ENCODE measurements around the gene ZNF74.
"Not testable (repeated sequence)": the region's sequence is repeated elsewhere in the genome, so short reads cannot be mapped to it uniquely, and the experiment has no call there.

Gene ZNF74

GRCh38 chr22:20364335-20365260 lies 29.4 kb upstream of the ZNF74 start:
- no CpG with 5 or more reads among the region's 11 CpGs for WGBS (ENCODE audit: extremely low coverage, insufficient coverage, insufficient read length)
- H3K23ac ChIP-seq (ENCODE audit: low read length) = not testable (repeated sequence)

GRCh38 chr22:20366841-20367240 lies 27.1 kb upstream of the ZNF74 start:
- not testable (repeated sequence) for H2AK5ac ChIP-seq (ENCODE audit: low read length); H2BK5ac ChIP-seq (ENCODE audit: low read depth, low read length, poor library complexity); H3K14ac ChIP-seq (ENCODE audit: low read length); H3K18ac ChIP-seq (ENCODE audit: low read length); H3K4ac ChIP-seq (ENCODE audit: low read depth, low read length); H3K9me3 ChIP-seq (ENCODE audit: insufficient read depth, low read depth, low read length); H4K12ac ChIP-seq (ENCODE audit: low read depth, low read length); H4K91ac ChIP-seq (ENCODE audit: low read depth, low read length); H2BK12ac ChIP-seq (ENCODE audit: low read length); H3K23ac ChIP-seq (ENCODE audit: low read length); H2BK120ac ChIP-seq (ENCODE audit: insufficient read depth, low read length, poor library complexity); H4K8ac ChIP-seq (ENCODE audit: low read depth, low read length); H3K4me3 ChIP-seq (ENCODE audit: low read depth, low read length); DNase-seq; H3K79me1 ChIP-seq (ENCODE audit: low read length); H3K4me2 ChIP-seq (ENCODE audit: low read length); H3K27me3 ChIP-seq (ENCODE audit: insufficient read depth, low read length); H3K36me3 ChIP-seq (ENCODE audit: control insufficient read depth in 1 of 2, insufficient read depth in 2 of 2, low read length in 2 of 2); H2AFZ ChIP-seq (ENCODE audit: insufficient read depth, low read length, poor library complexity); H3K27ac ChIP-seq (ENCODE audit: low read depth, low read length); H3K9ac ChIP-seq (ENCODE audit: low read length); H3K79me2 ChIP-seq (ENCODE audit: control insufficient read depth, insufficient read depth, low read length, poor library complexity); H3K4me1 ChIP-seq (ENCODE audit: control insufficient read depth in 1 of 2, insufficient read depth in 2 of 2, low read length in 2 of 2)
- WGBS (ENCODE audit: extremely low coverage, insufficient coverage, insufficient read length) = no CpG with 5 or more reads among the region's 9 CpGs

More at GRCh38 chr22:20364335-20365260, 29.4 kb upstream of the ZNF74 start:
- H4K8ac ChIP-seq (ENCODE audit: low read depth, low read length); H3K79me2 ChIP-seq (ENCODE audit: control insufficient read depth, insufficient read depth, low read length, poor library complexity); H3K9ac ChIP-seq (ENCODE audit: low read length); H2BK120ac ChIP-seq (ENCODE audit: insufficient read depth, low read length, poor library complexity); H3K4ac ChIP-seq (ENCODE audit: low read depth, low read length); H3K4me1 ChIP-seq (ENCODE audit: control insufficient read depth in 1 of 2, insufficient read depth in 2 of 2, low read length in 2 of 2); H3K14ac ChIP-seq (ENCODE audit: low read length); H2BK12ac ChIP-seq (ENCODE audit: low read length); H4K91ac ChIP-seq (ENCODE audit: low read depth, low read length); H3K27ac ChIP-seq (ENCODE audit: low read depth, low read length); H2AFZ ChIP-seq (ENCODE audit: insufficient read depth, low read length, poor library complexity); H3K4me2 ChIP-seq (ENCODE audit: low read length); H3K27me3 ChIP-seq (ENCODE audit: insufficient read depth, low read length); H4K12ac ChIP-seq (ENCODE audit: low read depth, low read length); H3K36me3 ChIP-seq (ENCODE audit: control insufficient read depth in 1 of 2, insufficient read depth in 2 of 2, low read length in 2 of 2); H3K18ac ChIP-seq (ENCODE audit: low read length); H3K4me3 ChIP-seq (ENCODE audit: low read depth, low read length); DNase-seq; H3K9me3 ChIP-seq (ENCODE audit: insufficient read depth, low read depth, low read length); H2AK5ac ChIP-seq (ENCODE audit: low read length); H2BK5ac ChIP-seq (ENCODE audit: low read depth, low read length, poor library complexity); H3K79me1 ChIP-seq (ENCODE audit: low read length): not testable (repeated sequence)

GRCh38 chr22:20368875-20369274 lies 25.1 kb upstream of the ZNF74 start:
- H3K27ac ChIP-seq (ENCODE audit: low read depth, low read length); H3K4ac ChIP-seq (ENCODE audit: low read depth, low read length); DNase-seq; H2AK5ac ChIP-seq (ENCODE audit: low read length); H3K23ac ChIP-seq (ENCODE audit: low read length); H3K4me3 ChIP-seq (ENCODE audit: low read depth, low read length); H3K9me3 ChIP-seq (ENCODE audit: insufficient read depth, low read depth, low read length); H2AFZ ChIP-seq (ENCODE audit: insufficient read depth, low read length, poor library complexity); H4K91ac ChIP-seq (ENCODE audit: low read depth, low read length); H3K4me1 ChIP-seq (ENCODE audit: control insufficient read depth in 1 of 2, insufficient read depth in 2 of 2, low read length in 2 of 2); H2BK5ac ChIP-seq (ENCODE audit: low read depth, low read length, poor library complexity); H3K79me1 ChIP-seq (ENCODE audit: low read length); H3K4me2 ChIP-seq (ENCODE audit: low read length); H3K79me2 ChIP-seq (ENCODE audit: control insufficient read depth, insufficient read depth, low read length, poor library complexity); H3K27me3 ChIP-seq (ENCODE audit: insufficient read depth, low read length); H3K14ac ChIP-seq (ENCODE audit: low read length); H4K8ac ChIP-seq (ENCODE audit: low read depth, low read length); H4K12ac ChIP-seq (ENCODE audit: low read depth, low read length); H3K36me3 ChIP-seq (ENCODE audit: control insufficient read depth in 1 of 2, insufficient read depth in 2 of 2, low read length in 2 of 2); H3K9ac ChIP-seq (ENCODE audit: low read length); H2BK120ac ChIP-seq (ENCODE audit: insufficient read depth, low read length, poor library complexity); H3K18ac ChIP-seq (ENCODE audit: low read length); H2BK12ac ChIP-seq (ENCODE audit: low read length): not testable (repeated sequence)
- no CpG with 5 or more reads among the region's 9 CpGs for WGBS (ENCODE audit: extremely low coverage, insufficient coverage, insufficient read length)

- H3K14ac ChIP-seq (ENCODE audit: low read length); H3K79me1 ChIP-seq (ENCODE audit: low read length); H4K8ac ChIP-seq (ENCODE audit: low read depth, low read length); H3K4me1 ChIP-seq (ENCODE audit: control insufficient read depth in 1 of 2, insufficient read depth in 2 of 2, low read length in 2 of 2); H3K23ac ChIP-seq (ENCODE audit: low read length); H3K27me3 ChIP-seq (ENCODE audit: insufficient read depth, low read length); H3K9me3 ChIP-seq (ENCODE audit: insufficient read depth, low read depth, low read length); H4K91ac ChIP-seq (ENCODE audit: low read depth, low read length); H3K79me2 ChIP-seq (ENCODE audit: control insufficient read depth, insufficient read depth, low read length, poor library complexity); H3K18ac ChIP-seq (ENCODE audit: low read length); H2AK5ac ChIP-seq (ENCODE audit: low read length); DNase-seq; H3K4me3 ChIP-seq (ENCODE audit: low read depth, low read length); H2BK12ac ChIP-seq (ENCODE audit: low read length); H3K4ac ChIP-seq (ENCODE audit: low read depth, low read length); H3K36me3 ChIP-seq (ENCODE audit: control insufficient read depth in 1 of 2, insufficient read depth in 2 of 2, low read length in 2 of 2); H3K27ac ChIP-seq (ENCODE audit: low read depth, low read length); H2BK5ac ChIP-seq (ENCODE audit: low read depth, low read length, poor library complexity); H3K4me2 ChIP-seq (ENCODE audit: low read length); H2AFZ ChIP-seq (ENCODE audit: insufficient read depth, low read length, poor library complexity); H2BK120ac ChIP-seq (ENCODE audit: insufficient read depth, low read length, poor library complexity); H4K12ac ChIP-seq (ENCODE audit: low read depth, low read length); H3K9ac ChIP-seq (ENCODE audit: low read length): not testable (repeated sequence)
- WGBS (ENCODE audit: extremely low coverage, insufficient coverage, insufficient read length) = no CpG with 5 or more reads among the region's 6 CpGs
Observed at GRCh38 chr22:20371687-20372086, 22.3 kb upstream of the ZNF74 start.

Data from trophoblast cell (in vitro differentiated cells and primary cell).